ENCODE data around the gene SCD5. TPM values are rescaled to one million over a fixed set of nuclear protein-coding genes. Genes with fewer than 3 reads are reported as not detected.

Gene SCD5
- total and polyA plus RNA-seq, 2 donors from 2014 or later, result 41.2 to 55.7 TPM

- Histone ChIP-seq H3K4me1 (ENCODE audit: control insufficient read depth in 2 of 3, insufficient read depth in 2 of 3, low read depth in 1 of 3, low read length in 3 of 3) (peaks cover 0 to 12% (median 8%) of the 10 kb centered on the region in 3 donors), H3K9ac (ENCODE audit: low read length in 3 of 3) (no peak overlapping the region), H3K9me3 (ENCODE audit: control insufficient read depth in 2 of 3, insufficient read depth in 1 of 3, low read length in 3 of 3) (no peaks in the 10 kb centered on the region), H3K4me3 (ENCODE audit: low read length in 3 of 3) (no peak overlapping the region), H3K27me3 (ENCODE audit: control insufficient read depth, insufficient read depth, low read length) (no peaks in the 10 kb centered on the region), H3K27ac (ENCODE audit: low read depth in 2 of 2, low read length in 2 of 2) (no peak overlapping the region), H3K36me3 (ENCODE audit: control insufficient read depth in 2 of 3, insufficient read depth in 3 of 3, low read length in 3 of 3) (no peaks in the 10 kb centered on the region)
- DNase-seq (no peak), FAIRE-seq (no peak)
- TF ChIP-seq CTCF (IDR thresholded peaks at IDR 0.05; ENCODE audit: borderline replicate concordance, extremely low read depth, insufficient read depth), result no peak
- intact Hi-C loops (cut with DNase I), result no loop called here
Measured at GRCh38 chr4:82741188-82741587, 57.4 kb downstream of the SCD5 start.

GRCh38 chr4:82739287-82740190 is 59.1 kb downstream of the SCD5 start:
- Histone ChIP-seq H3K4me3 (ENCODE audit: low read length in 3 of 3) (no peak overlapping the region), H3K4me1 (ENCODE audit: control insufficient read depth in 2 of 3, insufficient read depth in 2 of 3, low read depth in 1 of 3, low read length in 3 of 3) (peaks cover 0 to 4% (median 0%) of the 10 kb centered on the region in 3 donors), H3K27ac (ENCODE audit: low read depth in 2 of 2, low read length in 2 of 2) (peak overlapping the region in 1 of 2 donors; percentile 1), H3K9me3 (ENCODE audit: control insufficient read depth in 2 of 3, insufficient read depth in 1 of 3, low read length in 3 of 3) (no peaks in the 10 kb centered on the region), H3K36me3 (ENCODE audit: control insufficient read depth in 2 of 3, insufficient read depth in 3 of 3, low read length in 3 of 3) (no peaks in the 10 kb centered on the region), H3K27me3 (ENCODE audit: control insufficient read depth, insufficient read depth, low read length) (no peaks in the 10 kb centered on the region), H3K9ac (ENCODE audit: low read length in 3 of 3) (no peak overlapping the region)
- intact Hi-C loops (cut with DNase I), result no loop called here
- FAIRE-seq (no peak), DNase-seq (peak; percentile 77 to 85 (median 78))
- TF ChIP-seq CTCF (IDR thresholded peaks at IDR 0.05; ENCODE audit: borderline replicate concordance, extremely low read depth, insufficient read depth), result peak; percentile 94

- no peak overlapping the region for H3K4me3 ChIP-seq (ENCODE audit: low read length in 3 of 3)
- DNase-seq, result no peak
- H3K36me3 ChIP-seq (ENCODE audit: control insufficient read depth in 2 of 3, insufficient read depth in 3 of 3, low read length in 3 of 3), result no peaks in the 10 kb centered on the region
- TF ChIP-seq CTCF (IDR thresholded peaks at IDR 0.05; ENCODE audit: borderline replicate concordance, extremely low read depth, insufficient read depth), result no peak
- FAIRE-seq, result no peak
- no peaks in the 10 kb centered on the region for H3K9me3 ChIP-seq (ENCODE audit: control insufficient read depth in 2 of 3, insufficient read depth in 1 of 3, low read length in 3 of 3)
- intact Hi-C loops (cut with DNase I), result no loop called here
- H3K27ac ChIP-seq (ENCODE audit: low read depth in 2 of 2, low read length in 2 of 2), result no peak overlapping the region
- no peak overlapping the region for H3K9ac ChIP-seq (ENCODE audit: low read length in 3 of 3)
- H3K4me1 ChIP-seq (ENCODE audit: control insufficient read depth in 2 of 3, insufficient read depth in 2 of 3, low read depth in 1 of 3, low read length in 3 of 3), result peaks cover 0 to 2% (median 0%) of the 10 kb centered on the region in 3 donors
- H3K27me3 ChIP-seq (ENCODE audit: control insufficient read depth, insufficient read depth, low read length), result no peaks in the 10 kb centered on the region
Measured at GRCh38 chr4:82737354-82737753, 61.2 kb downstream of the SCD5 start.
